GM12865 (cell line): Measurements from ENCODE around the gene SF3A1.
A peak's percentile ranks its signal among the peaks of the same experiment; 100 is the strongest.

Experiments used
- DNase-seq: peaks from one replicate; pipeline ENCODE4 v3.0.0; 2010; ENCODE audit warnings: low read depth
- H3K4me3 ChIP-seq: 2 replicates; pipeline ENCODE4 v1.5.1; 2011; ENCODE audit warnings: mild to moderate bottlenecking, low read depth, low read length, control low read depth
- TF ChIP-seq, protein P1 (sequence below): IDR thresholded peaks from 2 replicates; pipeline ENCODE4 v1.5.1; 2011; ENCODE audit warnings: low read length, control low read depth, low read depth, inconsistent platforms; ENCODE audit not compliant: insufficient read depth; ENCODE audit errors: missing control alignments

The SF3A1 gene

DNA sequence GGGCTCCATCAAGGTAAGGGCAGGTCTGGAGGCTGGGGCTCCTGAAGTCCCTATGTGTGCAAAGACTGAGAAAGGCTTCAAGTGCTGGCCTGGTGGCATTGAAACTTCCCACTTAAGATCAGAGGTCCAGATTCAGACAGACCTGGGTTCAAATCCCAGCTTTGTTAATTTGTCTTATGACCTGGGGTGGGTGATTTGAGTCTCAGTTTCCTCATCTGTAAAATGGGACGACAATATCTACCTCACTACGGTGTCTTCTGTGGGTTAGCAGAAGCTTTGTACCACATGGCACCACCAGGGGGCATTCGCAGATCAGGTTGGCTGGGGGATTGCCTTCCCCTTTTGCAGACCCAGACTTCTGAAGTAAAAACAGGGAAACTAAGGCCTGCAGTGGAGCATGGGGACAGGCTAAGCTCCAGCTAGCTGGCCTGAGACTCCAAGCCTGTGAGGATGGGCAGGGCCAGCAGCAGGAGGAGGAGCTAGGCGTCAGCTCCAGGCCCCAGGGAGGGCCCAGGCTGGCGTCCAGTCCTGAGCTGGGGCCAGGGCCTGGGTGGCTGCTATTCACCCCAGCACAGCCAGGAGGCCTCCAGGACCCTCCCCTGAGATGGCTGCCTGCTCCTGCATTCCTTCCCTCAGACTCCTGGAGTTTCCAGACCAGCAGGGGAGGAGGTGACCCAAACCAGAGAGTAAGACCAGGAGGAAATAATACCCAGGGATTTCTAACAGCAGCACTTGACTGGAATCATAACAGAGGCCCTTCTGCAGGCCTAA, 68.9 kb downstream of the SF3A1 start:
- DNase-seq: peak; percentile 91
- H3K4me3 ChIP-seq: no peak overlapping the region
- TF ChIP-seq, protein P1, sequence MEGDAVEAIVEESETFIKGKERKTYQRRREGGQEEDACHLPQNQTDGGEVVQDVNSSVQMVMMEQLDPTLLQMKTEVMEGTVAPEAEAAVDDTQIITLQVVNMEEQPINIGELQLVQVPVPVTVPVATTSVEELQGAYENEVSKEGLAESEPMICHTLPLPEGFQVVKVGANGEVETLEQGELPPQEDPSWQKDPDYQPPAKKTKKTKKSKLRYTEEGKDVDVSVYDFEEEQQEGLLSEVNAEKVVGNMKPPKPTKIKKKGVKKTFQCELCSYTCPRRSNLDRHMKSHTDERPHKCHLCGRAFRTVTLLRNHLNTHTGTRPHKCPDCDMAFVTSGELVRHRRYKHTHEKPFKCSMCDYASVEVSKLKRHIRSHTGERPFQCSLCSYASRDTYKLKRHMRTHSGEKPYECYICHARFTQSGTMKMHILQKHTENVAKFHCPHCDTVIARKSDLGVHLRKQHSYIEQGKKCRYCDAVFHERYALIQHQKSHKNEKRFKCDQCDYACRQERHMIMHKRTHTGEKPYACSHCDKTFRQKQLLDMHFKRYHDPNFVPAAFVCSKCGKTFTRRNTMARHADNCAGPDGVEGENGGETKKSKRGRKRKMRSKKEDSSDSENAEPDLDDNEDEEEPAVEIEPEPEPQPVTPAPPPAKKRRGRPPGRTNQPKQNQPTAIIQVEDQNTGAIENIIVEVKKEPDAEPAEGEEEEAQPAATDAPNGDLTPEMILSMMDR: peak; percentile 89

DNA sequence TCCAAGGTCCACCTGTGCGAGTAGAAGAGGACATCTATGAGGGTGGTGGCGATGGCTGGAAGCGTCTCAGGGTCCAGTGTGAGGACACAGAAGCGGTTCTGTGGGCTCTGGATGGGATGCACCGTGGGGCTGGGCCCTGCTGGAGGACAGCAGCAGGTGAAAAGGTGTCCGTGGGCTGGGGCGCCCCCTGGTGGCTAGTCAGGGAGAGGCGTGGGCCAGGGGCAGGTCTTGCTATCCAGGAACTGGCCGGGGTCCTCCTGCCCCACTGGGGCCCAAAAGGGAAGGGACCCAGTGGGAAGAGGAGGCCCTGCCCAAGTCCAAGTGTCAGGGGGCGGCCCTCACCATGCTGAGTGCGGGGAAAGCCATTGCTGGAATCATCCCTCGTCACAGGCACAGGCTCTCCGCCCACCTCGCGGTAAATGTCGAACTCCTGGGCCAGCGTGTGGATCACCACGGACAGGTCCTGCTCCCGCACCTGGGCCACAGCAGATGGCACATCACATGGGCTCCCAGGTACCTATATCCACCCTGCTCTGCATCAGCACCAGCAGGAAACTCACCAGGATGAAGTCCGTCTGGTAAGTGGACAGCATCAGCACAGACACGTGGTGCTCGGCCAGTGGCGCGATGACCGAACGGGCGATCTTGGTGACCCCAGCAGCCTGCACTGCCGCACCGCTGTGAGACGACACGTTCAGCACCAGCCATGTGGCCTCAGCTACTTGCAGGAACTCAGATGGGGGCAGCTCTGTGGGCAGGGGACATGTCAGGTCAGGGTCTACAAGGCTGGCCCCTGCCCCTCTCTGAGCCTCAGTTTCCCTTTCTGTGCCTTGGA, 69.7 kb downstream of the SF3A1 start:
- TF ChIP-seq, protein P1: peak; percentile 95
- no peak overlapping the region for H3K4me3 ChIP-seq
- peak; percentile 81 for DNase-seq

DNA sequence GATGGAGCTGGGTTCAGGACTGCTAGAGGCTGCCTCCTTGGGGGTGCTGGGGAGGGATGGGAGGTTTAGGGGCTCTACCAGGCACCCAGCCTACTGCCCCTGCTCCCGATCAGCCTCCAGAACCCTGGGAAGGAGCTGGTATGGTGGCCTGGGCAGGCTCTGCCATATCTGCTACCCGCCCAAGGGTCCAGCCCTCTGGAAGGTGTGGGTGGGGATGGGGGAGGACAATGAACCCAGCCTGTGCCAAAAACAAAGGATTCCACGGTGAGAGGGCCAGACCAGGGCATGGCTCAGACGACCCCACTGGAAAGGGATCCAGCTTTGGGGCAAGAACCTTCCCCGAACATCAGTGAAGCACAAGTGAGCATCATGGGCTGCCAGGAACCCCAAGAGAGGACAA, 70.4 kb downstream of the SF3A1 start:
- DNase-seq: no peak
- TF ChIP-seq, protein P1: no peak
- no peak overlapping the region for H3K4me3 ChIP-seq

DNA sequence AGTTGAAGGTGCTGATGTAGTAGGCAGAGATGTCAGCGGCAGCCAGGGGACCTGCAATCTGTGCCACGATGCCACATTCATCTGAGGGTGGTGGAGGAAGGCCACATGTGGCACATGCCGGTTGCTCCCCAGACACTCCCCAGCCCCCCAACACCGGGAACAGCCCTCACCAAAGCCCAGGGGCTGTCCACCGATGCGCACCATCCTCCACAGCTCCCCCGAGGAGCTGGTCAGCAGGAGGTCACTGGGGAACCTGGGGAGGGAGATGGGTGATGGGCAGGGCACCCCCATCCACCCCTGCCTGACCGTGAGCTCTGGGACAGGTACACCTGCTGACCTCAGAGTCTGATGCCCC, 70.9 kb downstream of the SF3A1 start:
- DNase-seq: no peak
- H3K4me3 ChIP-seq: no peak overlapping the region
- TF ChIP-seq, protein P1: no peak

DNA sequence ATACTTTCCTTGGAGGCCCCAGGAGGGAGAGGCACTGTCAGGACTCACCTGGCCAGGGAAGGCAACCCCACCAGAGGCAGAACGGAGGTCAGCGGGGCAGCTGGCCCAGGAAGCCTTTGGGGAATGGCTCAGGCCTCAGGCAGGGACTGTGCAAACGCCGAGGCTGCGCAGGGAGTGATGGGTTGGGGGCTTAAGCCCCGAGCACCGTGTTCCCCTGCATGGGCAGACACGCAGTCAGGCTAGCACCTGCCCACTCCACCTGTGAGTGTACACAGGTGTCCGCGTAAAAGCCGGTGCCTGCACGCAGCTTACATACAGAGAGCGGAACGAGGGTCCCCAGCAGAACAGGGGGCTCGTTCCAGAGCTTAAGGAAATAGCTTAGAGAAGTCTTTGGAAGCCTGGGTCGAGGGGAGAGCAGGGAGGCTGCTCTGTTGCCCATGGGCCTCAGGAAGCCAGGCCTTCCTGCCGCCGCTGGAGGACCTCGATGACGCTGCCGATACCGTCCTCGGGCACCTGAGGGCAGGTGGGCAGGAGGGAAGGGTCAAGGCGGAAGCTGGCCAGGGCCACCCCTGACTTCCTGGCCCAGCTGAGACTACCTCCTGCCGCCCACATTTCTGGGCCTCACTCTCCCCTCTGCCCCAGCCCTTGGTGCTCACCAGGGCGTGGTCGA, 71.4 kb downstream of the SF3A1 start:
- DNase-seq: no peak
- TF ChIP-seq, protein P1: no peak
- no peak overlapping the region for H3K4me3 ChIP-seq

DNA sequence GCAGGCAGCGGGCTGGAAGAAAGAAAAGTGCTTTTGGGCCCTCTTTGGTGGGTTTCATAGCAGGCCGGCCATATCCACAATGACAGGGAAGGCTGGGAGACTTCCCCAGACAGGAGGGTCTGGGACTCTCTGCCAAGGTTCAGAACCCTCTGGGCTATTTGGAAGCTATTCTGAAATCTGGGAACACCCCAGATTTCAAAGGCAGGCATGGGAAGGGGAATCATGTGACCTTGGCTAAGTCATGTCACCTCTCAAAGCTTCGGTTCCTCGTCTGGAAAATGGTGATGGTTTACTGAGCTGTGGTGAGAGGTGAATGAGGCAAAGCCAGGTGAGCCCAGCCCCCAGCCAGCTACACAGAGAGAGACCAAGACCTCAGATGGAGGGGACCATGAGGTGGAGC, 72.0 kb downstream of the SF3A1 start:
- H3K4me3 ChIP-seq: no peak overlapping the region
- no peak for DNase-seq
- TF ChIP-seq, protein P1: no peak
